ENCODE data around the gene UPF3A.

The UPF3A gene

DNA sequence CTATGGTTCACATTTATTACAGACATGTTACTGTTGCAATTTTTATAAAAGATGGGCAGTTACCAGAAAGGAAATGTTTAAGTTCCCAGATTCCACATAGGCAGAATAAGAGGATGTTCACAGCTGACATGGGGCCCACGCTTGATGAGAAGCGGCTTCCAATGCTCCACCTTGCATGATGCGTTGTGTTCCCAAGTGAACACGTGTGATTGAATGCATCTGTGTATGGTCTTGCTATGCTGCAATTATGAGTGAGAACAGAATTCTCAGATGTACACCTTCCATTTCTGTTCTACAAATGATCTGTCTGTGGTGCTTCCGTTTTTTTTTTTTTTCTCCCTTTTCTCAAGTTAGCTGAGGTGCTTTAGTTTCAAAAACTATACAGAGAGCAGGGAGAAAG is 15.5 kb downstream of the UPF3A start:
- no peak for FAIRE-seq
- no peak for DNase-seq (ENCODE audit: insufficient read length, low spot score)
- no peak for TF ChIP-seq SPI1 (IDR thresholded peaks at IDR 0.05; ENCODE audit: low read depth, low read length)
- TF ChIP-seq POLR2A (IDR thresholded peaks at IDR 0.05; ENCODE audit: low read depth, low read length), result no peak
- TF ChIP-seq PAX5 (IDR thresholded peaks at IDR 0.05; ENCODE audit: insufficient read depth, low read length, severe bottlenecking), result no peak
- no peak for TF ChIP-seq POLR2AphosphoS5 (IDR thresholded peaks at IDR 0.05; ENCODE audit: low read depth, low read length)
- no peak for TF ChIP-seq POU2F2 (IDR thresholded peaks at IDR 0.05; ENCODE audit: low read depth, low read length)
- TF ChIP-seq TAF1 (IDR thresholded peaks at IDR 0.05; ENCODE audit: low read depth, low read length), result no peak

DNA sequence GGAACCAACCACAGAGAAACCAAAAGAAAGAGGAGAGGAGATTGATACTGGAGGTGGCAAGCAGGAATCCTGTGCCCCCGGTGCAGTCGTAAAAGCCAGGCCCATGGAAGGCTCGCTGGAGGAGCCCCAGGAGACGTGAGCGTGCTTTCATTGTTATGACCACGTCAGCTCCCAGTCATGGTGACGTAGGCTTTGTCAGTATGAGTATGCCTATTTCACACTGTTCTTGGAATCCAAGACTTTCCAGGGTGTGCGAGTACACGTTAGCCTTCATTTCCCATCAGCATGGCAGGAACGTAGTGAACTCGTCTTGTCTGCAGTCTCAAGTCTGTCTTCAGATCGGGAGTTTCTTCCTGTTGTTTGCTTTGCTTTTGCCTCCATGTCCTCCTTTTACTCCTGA is 17.5 kb downstream of the UPF3A start:
- FAIRE-seq (no peak), DNase-seq (ENCODE audit: insufficient read length, low spot score) (no peak)
- no peak for TF ChIP-seq PAX5 (IDR thresholded peaks at IDR 0.05; ENCODE audit: insufficient read depth, low read length, severe bottlenecking)
- no peak for TF ChIP-seq POLR2A (IDR thresholded peaks at IDR 0.05; ENCODE audit: low read depth, low read length)
- TF ChIP-seq SPI1 (IDR thresholded peaks at IDR 0.05; ENCODE audit: low read depth, low read length), result no peak
- no peak for TF ChIP-seq POLR2AphosphoS5 (IDR thresholded peaks at IDR 0.05; ENCODE audit: low read depth, low read length)
- TF ChIP-seq TAF1 (IDR thresholded peaks at IDR 0.05; ENCODE audit: low read depth, low read length), result no peak
- no peak for TF ChIP-seq POU2F2 (IDR thresholded peaks at IDR 0.05; ENCODE audit: low read depth, low read length)

DNA sequence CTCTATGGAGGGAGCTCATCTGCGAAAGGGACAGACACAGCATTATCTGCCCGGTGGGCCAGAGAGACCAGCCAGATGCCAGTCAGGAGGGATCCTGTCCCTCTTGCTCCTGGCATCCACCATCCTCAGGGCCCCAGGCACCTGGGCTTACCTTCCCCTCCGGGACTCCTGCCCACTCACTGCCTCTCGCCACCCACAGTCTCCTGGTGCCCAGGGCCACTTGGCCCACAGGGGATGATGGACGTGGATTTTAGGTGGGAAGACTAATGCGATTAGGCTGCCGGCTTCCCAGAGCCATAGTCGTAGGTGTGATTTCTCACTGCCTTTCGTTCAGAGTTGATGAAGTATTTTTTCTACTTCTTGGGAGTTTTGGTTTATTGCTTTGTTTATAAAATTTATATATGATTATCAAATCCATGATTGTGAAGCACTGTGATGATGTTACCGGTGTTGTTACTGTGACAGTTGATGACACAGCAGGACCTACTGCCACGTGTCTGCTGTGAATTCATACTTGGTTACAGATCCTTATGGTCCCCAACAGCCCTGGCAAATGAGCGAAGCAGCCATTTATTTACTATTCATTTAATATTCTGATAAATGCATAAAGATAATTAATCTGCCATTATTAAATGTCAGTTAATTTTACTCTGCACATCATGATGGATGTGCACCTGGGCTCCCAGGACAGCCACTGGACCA is 18.4 kb downstream of the UPF3A start:
- FAIRE-seq (no peak), DNase-seq (ENCODE audit: insufficient read length, low spot score) (no peak)
- TF ChIP-seq SPI1 (IDR thresholded peaks at IDR 0.05; ENCODE audit: low read depth, low read length) (no peak), POU2F2 (IDR thresholded peaks at IDR 0.05; ENCODE audit: low read depth, low read length) (no peak), POLR2A (IDR thresholded peaks at IDR 0.05; ENCODE audit: low read depth, low read length) (no peak), TAF1 (IDR thresholded peaks at IDR 0.05; ENCODE audit: low read depth, low read length) (no peak), POLR2AphosphoS5 (IDR thresholded peaks at IDR 0.05; ENCODE audit: low read depth, low read length) (no peak), PAX5 (IDR thresholded peaks at IDR 0.05; ENCODE audit: insufficient read depth, low read length, severe bottlenecking) (no peak)

DNA sequence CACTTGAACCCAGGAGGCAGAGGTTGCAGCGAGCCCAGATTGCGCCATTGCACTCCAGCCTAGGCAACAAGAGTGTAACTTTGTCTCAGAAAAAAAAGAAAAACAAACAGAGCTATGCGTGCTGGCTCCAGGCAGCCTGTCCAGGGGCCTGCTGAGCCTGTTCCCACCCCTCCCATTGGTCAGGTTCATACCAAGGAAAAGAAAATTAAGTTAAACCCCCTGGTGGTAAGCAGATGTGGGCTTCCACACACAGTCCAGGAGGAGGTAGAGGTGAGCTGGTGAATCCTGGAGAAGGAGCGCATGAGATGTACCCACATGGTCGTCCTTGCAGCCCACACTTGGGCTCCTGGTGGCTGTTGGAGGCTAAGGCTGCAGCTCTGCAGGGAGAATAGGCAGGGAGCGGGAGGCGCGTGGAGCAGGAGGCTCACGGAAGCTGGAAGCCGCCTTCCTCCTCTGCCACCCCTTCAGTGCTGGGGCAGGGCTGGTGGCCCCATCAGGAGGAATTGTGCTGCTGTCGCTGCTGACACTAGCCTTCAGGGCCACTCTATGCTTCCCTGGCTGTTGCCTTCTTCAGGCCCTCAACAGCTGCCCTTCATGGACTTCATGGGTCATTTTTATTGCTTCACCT is 22.4 kb downstream of the UPF3A start:
- FAIRE-seq (no peak), DNase-seq (ENCODE audit: insufficient read length, low spot score) (no peak)
- no peak for TF ChIP-seq SPI1 (IDR thresholded peaks at IDR 0.05; ENCODE audit: low read depth, low read length)
- TF ChIP-seq TAF1 (IDR thresholded peaks at IDR 0.05; ENCODE audit: low read depth, low read length), result no peak
- TF ChIP-seq POU2F2 (IDR thresholded peaks at IDR 0.05; ENCODE audit: low read depth, low read length), result no peak
- TF ChIP-seq PAX5 (IDR thresholded peaks at IDR 0.05; ENCODE audit: insufficient read depth, low read length, severe bottlenecking), result no peak
- no peak for TF ChIP-seq POLR2A (IDR thresholded peaks at IDR 0.05; ENCODE audit: low read depth, low read length)
- no peak for TF ChIP-seq POLR2AphosphoS5 (IDR thresholded peaks at IDR 0.05; ENCODE audit: low read depth, low read length)

DNA sequence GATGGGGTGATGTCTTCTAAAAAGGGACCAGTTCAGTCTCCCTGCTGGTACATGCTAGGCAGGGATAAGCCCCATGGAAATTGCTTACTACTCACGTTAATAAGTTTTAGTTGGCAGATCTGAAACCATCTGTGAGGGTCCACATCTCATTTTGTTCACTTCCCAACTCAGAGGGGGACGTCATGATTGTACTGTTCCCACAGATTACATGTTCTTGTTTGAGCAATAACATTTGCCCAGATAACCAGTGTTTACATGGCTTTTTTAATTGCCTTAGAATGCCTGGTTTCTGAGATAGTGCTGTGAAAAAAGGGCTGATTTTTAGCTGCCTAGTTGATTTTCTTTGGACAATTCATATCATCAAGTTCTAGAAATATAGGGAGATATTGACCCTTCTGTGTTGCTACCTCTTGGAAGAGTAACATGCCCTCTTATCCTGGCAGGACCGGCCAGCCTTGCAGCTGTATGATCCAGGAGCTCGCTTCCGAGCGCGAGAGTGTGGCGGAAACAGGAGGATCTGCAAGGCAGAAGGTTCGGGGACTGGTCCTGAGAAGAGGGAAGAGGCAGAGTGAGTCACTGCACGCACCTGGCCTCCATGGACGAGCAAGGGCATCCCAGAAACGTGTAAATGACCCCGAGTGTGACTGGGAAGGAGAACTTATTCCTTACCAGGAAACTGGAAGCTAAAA is 23.1 kb downstream of the UPF3A start:
- no peak for FAIRE-seq
- TF ChIP-seq TAF1 (IDR thresholded peaks at IDR 0.05; ENCODE audit: low read depth, low read length) (no peak), SPI1 (IDR thresholded peaks at IDR 0.05; ENCODE audit: low read depth, low read length) (no peak), POU2F2 (IDR thresholded peaks at IDR 0.05; ENCODE audit: low read depth, low read length) (no peak), POLR2AphosphoS5 (IDR thresholded peaks at IDR 0.05; ENCODE audit: low read depth, low read length) (no peak), PAX5 (IDR thresholded peaks at IDR 0.05; ENCODE audit: insufficient read depth, low read length, severe bottlenecking) (no peak), POLR2A (IDR thresholded peaks at IDR 0.05; ENCODE audit: low read depth, low read length) (no peak)
- DNase-seq (ENCODE audit: insufficient read length, low spot score), result no peak

DNA sequence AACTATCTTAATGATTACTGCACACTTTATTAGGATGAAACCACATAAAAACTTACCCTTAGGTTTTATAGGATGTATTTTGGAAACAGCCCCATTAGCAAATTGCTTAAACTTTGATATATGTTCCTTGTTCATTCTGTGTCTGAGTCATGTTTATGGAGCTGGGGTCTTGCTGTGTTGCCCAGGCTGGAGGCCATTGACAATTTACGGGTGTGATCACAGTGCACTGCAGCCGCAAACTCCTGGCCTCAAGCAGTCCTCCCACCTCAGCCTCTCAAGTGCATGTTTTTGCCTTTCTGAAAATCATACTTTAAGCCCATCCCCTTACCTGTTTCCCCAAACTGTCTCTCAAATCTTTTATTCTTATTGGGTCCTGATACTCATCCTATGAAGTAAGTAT is 27.7 kb downstream of the UPF3A start:
- DNase-seq (ENCODE audit: insufficient read length, low spot score) (no peak), FAIRE-seq (no peak)
- no peak for TF ChIP-seq POLR2A (IDR thresholded peaks at IDR 0.05; ENCODE audit: low read depth, low read length)
- TF ChIP-seq POU2F2 (IDR thresholded peaks at IDR 0.05; ENCODE audit: low read depth, low read length), result no peak
- TF ChIP-seq SPI1 (IDR thresholded peaks at IDR 0.05; ENCODE audit: low read depth, low read length), result no peak
- TF ChIP-seq TAF1 (IDR thresholded peaks at IDR 0.05; ENCODE audit: low read depth, low read length), result no peak
- TF ChIP-seq PAX5 (IDR thresholded peaks at IDR 0.05; ENCODE audit: insufficient read depth, low read length, severe bottlenecking), result no peak
- TF ChIP-seq POLR2AphosphoS5 (IDR thresholded peaks at IDR 0.05; ENCODE audit: low read depth, low read length), result no peak

DNA sequence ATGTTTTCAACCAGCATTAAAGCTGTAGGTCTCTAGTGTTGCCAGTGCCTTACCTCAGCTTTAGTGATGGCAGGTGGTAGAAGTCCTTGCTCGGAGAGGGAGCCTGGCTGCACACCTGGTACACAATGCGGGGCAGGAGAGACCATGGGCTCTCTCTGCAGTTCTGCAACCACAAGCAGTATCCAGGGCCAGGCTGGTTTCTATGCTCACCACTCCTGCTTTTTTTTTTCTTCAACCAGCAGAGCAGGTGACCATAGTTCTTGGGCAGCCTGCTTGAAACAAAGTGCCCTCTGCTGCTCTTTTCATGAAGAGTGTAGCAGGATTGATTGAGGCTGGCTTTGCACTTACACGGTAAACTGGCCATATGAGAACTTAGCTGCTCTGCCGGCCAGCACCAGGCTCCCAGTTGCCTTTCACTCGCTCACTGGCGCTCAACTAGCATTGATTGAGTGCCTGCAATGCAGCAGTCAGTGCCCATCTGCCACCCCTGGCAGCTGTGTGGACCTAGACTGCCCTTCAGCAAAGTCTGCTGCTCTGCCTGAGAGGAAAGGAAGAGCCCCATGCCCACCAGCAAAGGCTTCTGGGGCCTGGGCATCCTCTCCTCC is 28.5 kb downstream of the UPF3A start:
- no peak for TF ChIP-seq POU2F2 (IDR thresholded peaks at IDR 0.05; ENCODE audit: low read depth, low read length)
- no peak for TF ChIP-seq SPI1 (IDR thresholded peaks at IDR 0.05; ENCODE audit: low read depth, low read length)
- no peak for TF ChIP-seq POLR2AphosphoS5 (IDR thresholded peaks at IDR 0.05; ENCODE audit: low read depth, low read length)
- no peak for TF ChIP-seq PAX5 (IDR thresholded peaks at IDR 0.05; ENCODE audit: insufficient read depth, low read length, severe bottlenecking)
- no peak for TF ChIP-seq TAF1 (IDR thresholded peaks at IDR 0.05; ENCODE audit: low read depth, low read length)
- no peak for TF ChIP-seq POLR2A (IDR thresholded peaks at IDR 0.05; ENCODE audit: low read depth, low read length)
- DNase-seq (ENCODE audit: insufficient read length, low spot score) (no peak), FAIRE-seq (no peak)

DNA sequence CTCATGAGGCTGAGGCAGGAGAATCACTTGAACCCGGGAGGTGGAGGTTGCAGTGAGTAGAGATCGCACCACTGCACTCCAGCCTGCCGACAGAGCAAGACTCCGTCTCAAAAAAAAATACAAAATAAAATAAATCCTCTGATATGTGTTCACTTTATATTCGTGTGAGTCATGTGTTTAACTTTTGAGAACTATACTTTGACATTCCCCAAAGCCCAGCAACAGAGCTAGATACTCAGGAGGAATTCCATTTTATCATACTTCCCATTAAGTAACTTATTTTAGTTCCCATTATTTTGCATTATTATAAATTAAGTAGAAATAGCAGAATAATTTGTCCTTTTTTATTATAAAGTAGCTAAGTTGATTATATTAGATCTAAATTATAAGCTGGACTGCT is 29.6 kb downstream of the UPF3A start:
- FAIRE-seq (no peak), DNase-seq (ENCODE audit: insufficient read length, low spot score) (no peak)
- TF ChIP-seq TAF1 (IDR thresholded peaks at IDR 0.05; ENCODE audit: low read depth, low read length), result no peak
- TF ChIP-seq SPI1 (IDR thresholded peaks at IDR 0.05; ENCODE audit: low read depth, low read length), result no peak
- no peak for TF ChIP-seq POLR2A (IDR thresholded peaks at IDR 0.05; ENCODE audit: low read depth, low read length)
- TF ChIP-seq PAX5 (IDR thresholded peaks at IDR 0.05; ENCODE audit: insufficient read depth, low read length, severe bottlenecking), result no peak
- no peak for TF ChIP-seq POU2F2 (IDR thresholded peaks at IDR 0.05; ENCODE audit: low read depth, low read length)
- TF ChIP-seq POLR2AphosphoS5 (IDR thresholded peaks at IDR 0.05; ENCODE audit: low read depth, low read length), result no peak

DNA sequence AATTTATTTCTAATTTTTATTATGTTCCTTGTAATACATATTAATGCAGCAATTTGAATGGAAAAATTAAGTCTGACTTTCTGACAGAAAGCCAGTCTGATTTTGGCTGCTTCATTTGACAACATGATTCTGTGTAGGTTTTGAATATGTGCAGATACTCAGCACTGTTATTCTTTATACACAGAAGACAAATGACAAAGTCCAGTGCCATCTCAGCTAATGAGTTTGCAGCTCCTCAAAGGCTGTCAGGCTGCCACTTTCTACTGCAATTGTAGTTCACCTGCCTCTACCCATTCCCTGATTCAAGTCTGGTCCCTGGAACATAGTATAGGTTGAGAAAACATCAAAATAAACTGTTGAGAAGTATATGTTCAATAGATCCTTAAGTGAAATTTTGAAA is 30.0 kb downstream of the UPF3A start:
- TF ChIP-seq POU2F2 (IDR thresholded peaks at IDR 0.05; ENCODE audit: low read depth, low read length) (no peak), POLR2A (IDR thresholded peaks at IDR 0.05; ENCODE audit: low read depth, low read length) (no peak), POLR2AphosphoS5 (IDR thresholded peaks at IDR 0.05; ENCODE audit: low read depth, low read length) (no peak), TAF1 (IDR thresholded peaks at IDR 0.05; ENCODE audit: low read depth, low read length) (no peak)
- FAIRE-seq, result no peak
- DNase-seq (ENCODE audit: insufficient read length, low spot score), result no peak

Data from GM12891 (cell line).